OCI-LY7 (cell line): ENCODE data around the gene ATG4C. TPM values are rescaled to one million over a fixed set of nuclear protein-coding genes. Genes with fewer than 3 reads are reported as not detected.

ENCODE experiments used
- BruUV-seq: library from RNA; stranded (reverse); fragments of 400-500 nt; replicated peaks from 2 replicates; lab custom pipeline; 2021; lab: Mats Ljungman, UMichigan
- CTCF ChIA-PET: fragments of 300-600 bp; sonication (Branson Sonifier 250); formaldehyde crosslinking; loops from one replicate; lab custom pipeline; 2022; ENCODE audit warnings: antibody characterized with exemption; ENCODE audit not compliant: unreplicated experiment; lab: Charles Lee
- POLR2A ChIA-PET: fragments of 300-600 bp; sonication (Branson Sonifier 250); formaldehyde crosslinking; loops from one replicate; lab custom pipeline; 2022; ENCODE audit warnings: antibody characterized with exemption; lab: Charles Lee
- DNase-seq: peaks from one replicate; pipeline ENCODE4 v3.0.0-alpha.2; 2015; ENCODE audit warnings: low spot score
- H2AFZ ChIP-seq: fragments of 200-600 bp; sonication (generic), shearing (Covaris generic); 2 replicates; pipeline ENCODE4 v1.6.1; 2014; ENCODE audit warnings: mild to moderate bottlenecking, antibody characterized with exemption, low read length, moderate library complexity
- H3K27ac ChIP-seq: fragments of 200-600 bp; sonication (generic); 2 replicates; pipeline ENCODE4 v1.5.1; 2014; ENCODE audit warnings: mixed run types, low read depth, mild to moderate bottlenecking, moderate library complexity, low read length, inconsistent platforms; ENCODE audit not compliant: poor library complexity, severe bottlenecking
- H3K36me3 ChIP-seq: fragments of 200-600 bp; sonication (generic); 2 replicates; pipeline ENCODE4 v1.6.1; 2014; ENCODE audit warnings: mild to moderate bottlenecking, antibody characterized with exemption, low read length, moderate library complexity, mixed read lengths; ENCODE audit not compliant: insufficient read depth
- H3K4me1 ChIP-seq: fragments of 200-600 bp; sonication (generic); 2 replicates; pipeline ENCODE4 v1.5.1; 2014; ENCODE audit warnings: mild to moderate bottlenecking, low read length; ENCODE audit not compliant: insufficient read depth, poor library complexity, severe bottlenecking
- H3K4me2 ChIP-seq: fragments of 200-600 bp; sonication (generic); 2 replicates; pipeline ENCODE4 v1.6.1; 2014; ENCODE audit warnings: mild to moderate bottlenecking, low read length
- H3K4me3 ChIP-seq: fragments of 200-600 bp; sonication (generic); 2 replicates; pipeline ENCODE4 v1.5.1; 2014; ENCODE audit warnings: mild to moderate bottlenecking, low read depth, low read length; ENCODE audit not compliant: poor library complexity, severe bottlenecking
- H3K79me2 ChIP-seq: fragments of 200-600 bp; sonication (generic); 2 replicates; pipeline ENCODE4 v1.6.1; 2016; ENCODE audit warnings: low read depth, mild to moderate bottlenecking, low read length, moderate library complexity, mixed read lengths; ENCODE audit not compliant: insufficient read depth
- H3K9me2 ChIP-seq: fragments of 200-600 bp; sonication (generic); 2 replicates; pipeline ENCODE4 v1.6.1; 2016; ENCODE audit warnings: mild to moderate bottlenecking, low read length, mixed read lengths; ENCODE audit not compliant: insufficient read depth
- H3K9me3 ChIP-seq: fragments of 200-600 bp; sonication (generic); 2 replicates; pipeline ENCODE4 v1.6.1; 2014; ENCODE audit warnings: mild to moderate bottlenecking, mixed run types, low read length, mixed read lengths
- H4K20me1 ChIP-seq: fragments of 200-600 bp; sonication (generic); 2 replicates; pipeline ENCODE4 v1.6.1; 2014; ENCODE audit warnings: mild to moderate bottlenecking, antibody characterized with exemption, low read length, moderate library complexity, mixed read lengths; ENCODE audit not compliant: insufficient read depth
- CTCF ChIP-seq: fragments of 200-600 bp; sonication (generic); conservative IDR thresholded peaks from 2 replicates; pipeline ENCODE4 v1.5.1; 2014; ENCODE audit warnings: mild to moderate bottlenecking, antibody characterized with exemption, low read length, moderate library complexity, mixed read lengths
- EZH2phosphoT487 ChIP-seq: fragments of 200-600 bp; sonication (generic); IDR thresholded peaks from 2 replicates; pipeline ENCODE4 v1.6.1; 2018; ENCODE audit warnings: low read depth, borderline replicate concordance, mild to moderate bottlenecking, mixed run types, antibody characterized with exemption, low read length, moderate library complexity, mixed read lengths
- intact Hi-C: fragments of 100-400 bp; cut with micrococcal nuclease; formaldehyde crosslinking; loops from one replicate; pipeline ENCODE4 v1.10.0; 2022; ENCODE audit not compliant: unreplicated experiment
- total RNA-seq, 2 experiments: library from RNA; depleted of rRNA in 1 of 2; stranded (reverse); fragments of >200 nt in 1 of 2; shearing (Covaris generic) in 1 of 2; gene quantifications; 2 replicates each; pipeline ENCODE4 v1.2.3, GENCODE V29; 2014 to 2022

The ATG4C gene
- total RNA-seq, 2 experiments from 2014 or later, result 7.3 to 15.2 TPM

- TF ChIP-seq CTCF (no peak), EZH2phosphoT487 (no peak)
- DNase-seq, result no peak
- Histone ChIP-seq H3K9me2 (no peaks in the 10 kb centered on the region), H3K79me2 (peaks cover 11% of the 10 kb centered on the region; the same call in 1 of the 2 replicates), H3K27ac (no peak overlapping the region), H4K20me1 (no peaks in the 10 kb centered on the region), H3K9me3 (no peaks in the 10 kb centered on the region), H2AFZ (no peak overlapping the region), H3K36me3 (no peaks in the 10 kb centered on the region), H3K4me1 (peaks cover 27% of the 10 kb centered on the region), H3K4me3 (no peak overlapping the region), H3K4me2 (peak overlapping the region; percentile 9; the same call in 1 of the 2 replicates)
- POLR2A ChIA-PET, result no interaction called here
- intact Hi-C loops, result loop anchor here (2.0 kb wide), 1 partner anchor 15 kb away; the partner anchor contains the start of gene ATG4C
- no TSS peak for BruUV-seq
- CTCF ChIA-PET, result no interaction called here
Measured at GRCh38 chr1:62799688-62800087, 15.8 kb downstream of the ATG4C start.

GRCh38 chr1:62800281-62800680 lies 16.3 kb downstream of the ATG4C start:
- intact Hi-C loops, result loop anchor here (2.0 kb wide), 1 partner anchor 15 kb away; the partner anchor contains the start of gene ATG4C
- CTCF ChIA-PET, result interaction anchor here (1.2 kb wide), 1 partner anchor 11 kb away, joined by 5 read pairs; no protein-coding TSS in a partner anchor
- DNase-seq, result peak; percentile 10
- Histone ChIP-seq H3K4me3 (peak overlapping the region; percentile 17), H3K9me3 (no peaks in the 10 kb centered on the region), H3K4me2 (peak overlapping the region; percentile 59), H3K9me2 (no peaks in the 10 kb centered on the region), H4K20me1 (no peaks in the 10 kb centered on the region), H2AFZ (no peak overlapping the region; the same call in 1 of the 2 replicates), H3K27ac (peak overlapping the region; percentile 79), H3K79me2 (peaks cover 11% of the 10 kb centered on the region; the same call in 1 of the 2 replicates), H3K4me1 (peaks cover 24% of the 10 kb centered on the region), H3K36me3 (no peaks in the 10 kb centered on the region)
- TF ChIP-seq CTCF (no peak), EZH2phosphoT487 (no peak)
- POLR2A ChIA-PET, result interaction anchor here (1.0 kb wide), 2 partner anchors 11 to 139 kb away, joined by 3 to 5 read pairs; no protein-coding TSS in a partner anchor
- no TSS peak for BruUV-seq

GRCh38 chr1:62800825-62801306 lies 16.9 kb downstream of the ATG4C start:
- Histone ChIP-seq H3K4me2 (peak overlapping the region; percentile 59), H3K9me3 (no peaks in the 10 kb centered on the region), H3K79me2 (peaks cover 6% of the 10 kb centered on the region; the same call in 1 of the 2 replicates), H4K20me1 (no peaks in the 10 kb centered on the region), H3K4me1 (peaks cover 24% of the 10 kb centered on the region), H3K9me2 (no peaks in the 10 kb centered on the region), H3K4me3 (peak overlapping the region; percentile 50), H3K27ac (peak overlapping the region; percentile 79), H2AFZ (no peak overlapping the region; the same call in 1 of the 2 replicates), H3K36me3 (no peaks in the 10 kb centered on the region)
- TF ChIP-seq CTCF (no peak), EZH2phosphoT487 (no peak)
- DNase-seq, result peak; percentile 90
- ChIA-PET CTCF (interaction anchor here (1.2 kb wide), 1 partner anchor 10 kb away, joined by 5 read pairs; no protein-coding TSS in a partner anchor), POLR2A (interaction anchor here (0.5 to 1.0 kb wide), 7 partner anchors 8 to 140 kb away, joined by 3 to 5 read pairs (median 4); no protein-coding TSS in a partner anchor)
- intact Hi-C loops, result loop anchor here (2.0 kb wide), 1 partner anchor 16 kb away; the partner anchor contains the start of gene ATG4C
- no TSS peak for BruUV-seq
